WERI-Rb-1 (cell line): Measurements from ENCODE around the gene CREB3.

Source experiments
- DNase-seq: peaks from one replicate; pipeline ENCODE4 v3.0.0-alpha.2; 2020
- H3K27ac ChIP-seq: fragments of 250-450 bp; sonication (Bioruptor Pico); 2 replicates; pipeline ENCODE4 v1.5.1; 2020; ENCODE audit warnings: mild to moderate bottlenecking, moderate library complexity
- H3K27me3 ChIP-seq: fragments of 250-450 bp; sonication (Bioruptor Pico); 2 replicates; pipeline ENCODE4 v1.5.1; 2021; ENCODE audit warnings: mild to moderate bottlenecking, low read depth, moderate library complexity; ENCODE audit not compliant: insufficient read depth, severe bottlenecking
- H3K36me3 ChIP-seq: fragments of 250-450 bp; sonication (Bioruptor Pico); 2 replicates; pipeline ENCODE4 v1.5.1; 2020; ENCODE audit warnings: mild to moderate bottlenecking, moderate library complexity
- H3K4me3 ChIP-seq: 2 replicates; pipeline ENCODE4 v1.5.1; 2011; ENCODE audit warnings: low read depth, mild to moderate bottlenecking, control low read depth, low read length
- H3K9me3 ChIP-seq: fragments of 250-450 bp; sonication (Bioruptor Pico); 2 replicates; pipeline ENCODE4 v1.5.1; 2021; ENCODE audit warnings: mild to moderate bottlenecking, moderate library complexity; ENCODE audit not compliant: severe bottlenecking
- CTCF ChIP-seq: IDR thresholded peaks from 2 replicates; pipeline ENCODE4 v1.5.1; 2011; ENCODE audit warnings: low read depth, mild to moderate bottlenecking, control low read depth, inconsistent platforms, low read length

Gene CREB3

GRCh38 chr9:35743452-35743851 lies 11.0 kb downstream of the CREB3 start:
- Histone ChIP-seq H3K27me3 (no peaks in the 10 kb centered on the region), H3K9me3 (no peaks in the 10 kb centered on the region), H3K4me3 (no peak overlapping the region), H3K27ac (no peak overlapping the region), H3K36me3 (peaks cover 73% of the 10 kb centered on the region)
- DNase-seq = no peak
- TF ChIP-seq CTCF = no peak

- no peaks in the 10 kb centered on the region for H3K27me3 ChIP-seq
- H3K27ac ChIP-seq = no peak overlapping the region
These were observed 11.5 kb downstream of the CREB3 start for GRCh38 chr9:35743880-35744518.

GRCh38 chr9:35745569-35745968 lies 13.1 kb downstream of the CREB3 start:
- H3K9me3 ChIP-seq = no peaks in the 10 kb centered on the region
- peaks cover 52% of the 10 kb centered on the region for H3K36me3 ChIP-seq
- H3K27ac ChIP-seq = no peak overlapping the region
- TF ChIP-seq CTCF = no peak
- H3K4me3 ChIP-seq = no peak overlapping the region
- no peaks in the 10 kb centered on the region for H3K27me3 ChIP-seq
- no peak for DNase-seq

More at GRCh38 chr9:35743880-35744518, 11.5 kb downstream of the CREB3 start:
- TF ChIP-seq CTCF = no peak
- Histone ChIP-seq H3K9me3 (no peaks in the 10 kb centered on the region), H3K36me3 (peaks cover 68% of the 10 kb centered on the region), H3K4me3 (no peak overlapping the region)
- DNase-seq = no peak

- Histone ChIP-seq H3K4me3 (no peak overlapping the region), H3K27ac (no peak overlapping the region), H3K27me3 (no peaks in the 10 kb centered on the region), H3K9me3 (no peaks in the 10 kb centered on the region), H3K36me3 (peaks cover 44% of the 10 kb centered on the region)
- no peak for DNase-seq
- no peak for TF ChIP-seq CTCF
These were observed 14.1 kb downstream of the CREB3 start for GRCh38 chr9:35746583-35746982.

GRCh38 chr9:35748242-35748857 lies 15.9 kb downstream of the CREB3 start:
- Histone ChIP-seq H3K27ac (peak overlapping the region; percentile 71), H3K9me3 (no peaks in the 10 kb centered on the region), H3K4me3 (peak overlapping the region; percentile 85), H3K36me3 (peaks cover 39% of the 10 kb centered on the region), H3K27me3 (no peaks in the 10 kb centered on the region)
- no peak for DNase-seq
- no peak for TF ChIP-seq CTCF
